ENCODE data around the gene GLRX5.

GRCh38 chr14:95562892-95563685 lies 28.2 kb downstream of the GLRX5 start:
- TF ChIP-seq CTCF (IDR thresholded peaks at IDR 0.05; ENCODE audit: borderline replicate concordance, extremely low read depth, low read length, poor library complexity, severe bottlenecking) (no peak), EZH2 (IDR thresholded peaks at IDR 0.05; ENCODE audit: borderline replicate concordance, low read depth, low read length, severe bottlenecking) (no peak)
